Adrenal gland (tissue), 5 donors: ENCODE results near the gene C17orf67.

Source experiments
- CTCF ChIP-seq, 6 experiments: fragments of 450-650 bp in 4 of 6; fragments of 200-600 bp in 2 of 6; sonication (generic) in 1 of 6; IDR thresholded peaks; 1 replicate in 5 of 6; 2 replicates in 1 of 6; pipeline versions ENCODE4 v1.5.1 to v1.8.0; 2016 to 2021; ENCODE audit warnings: antibody characterized with exemption in 6 of 6, mild to moderate bottlenecking in 2 of 6, moderate library complexity in 1 of 6
- POLR2A ChIP-seq, 2 donors: fragments of 450-650 bp; IDR thresholded peaks; one replicate each; pipeline ENCODE4 v1.6.1; 2017; ENCODE audit warnings: antibody characterized with exemption in 2 of 2, mild to moderate bottlenecking in 2 of 2, moderate library complexity in 1 of 2
- donor health status: DM: no; HTN: no; CAD: no.

- no peak for TF ChIP-seq CTCF (IDR thresholded peaks at IDR 0.05)
- no peak for TF ChIP-seq POLR2A (IDR thresholded peaks at IDR 0.05)
These were observed 91.1 kb downstream of the C17orf67 start for GRCh38 chr17:56742601-56743000.
